HG03469 (cell line): ENCODE measurements around the gene SYNRG.
"Not testable (repeated sequence)": the region's sequence is repeated elsewhere in the genome, so short reads cannot be mapped to it uniquely, and the experiment has no call there.

Source experiments
- ATAC-seq: cut with Tn5 transposase; IDR thresholded peaks from one replicate; pipeline ENCODE4 v1.9.1; 2021; ENCODE audit warnings: mild to moderate bottlenecking, moderate library complexity, moderate number of reproducible peaks; ENCODE audit not compliant: unreplicated experiment

The SYNRG gene

DNA sequence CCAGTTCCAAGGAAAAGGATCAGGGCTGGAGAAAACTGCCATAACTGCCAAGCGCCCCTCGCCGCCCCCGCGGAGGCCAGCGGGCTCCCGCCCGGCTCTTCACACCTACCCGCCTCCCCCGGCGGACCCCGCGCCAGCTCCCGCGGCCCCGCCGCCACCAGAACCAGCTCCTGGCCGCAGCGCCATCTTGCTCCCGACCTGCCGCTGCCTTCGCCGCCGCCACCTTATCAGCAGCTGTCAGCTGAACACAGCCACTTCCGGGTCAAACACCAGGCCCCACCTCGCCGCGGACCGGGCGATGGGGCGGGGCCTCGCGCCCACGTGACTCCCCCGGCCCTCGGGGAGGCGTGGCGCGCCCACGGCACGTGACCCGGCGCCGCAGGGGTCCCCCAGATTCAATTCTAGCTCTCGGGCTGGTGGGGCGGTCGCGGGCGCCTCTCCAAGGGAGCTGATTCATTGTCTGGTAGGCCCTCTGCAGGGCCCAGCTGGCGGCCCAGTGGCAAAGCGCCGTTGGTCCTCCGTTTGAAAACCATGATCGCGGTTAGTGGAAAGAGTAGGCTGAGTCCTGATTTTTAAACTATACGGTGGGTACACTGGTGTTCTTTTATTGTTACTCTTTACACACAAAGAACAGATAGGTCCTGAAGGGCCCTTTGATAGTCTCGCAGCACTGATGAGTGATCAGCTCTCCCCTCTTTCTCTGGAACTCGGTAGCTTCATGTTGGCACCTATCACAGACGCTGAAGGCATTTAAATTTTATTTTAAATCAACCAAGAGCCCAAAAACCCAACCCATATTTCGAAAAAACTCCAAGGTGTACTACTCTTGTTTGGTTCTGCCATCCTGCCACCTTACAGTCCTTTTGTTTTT, at the start of gene SYNRG:
TSS of gene SYNRG (minus strand) at position 249 of the 871 bp plus-strand sequence. CDS start at position 186, 63 bp downstream.
- ATAC-seq, result peak; percentile 74

DNA sequence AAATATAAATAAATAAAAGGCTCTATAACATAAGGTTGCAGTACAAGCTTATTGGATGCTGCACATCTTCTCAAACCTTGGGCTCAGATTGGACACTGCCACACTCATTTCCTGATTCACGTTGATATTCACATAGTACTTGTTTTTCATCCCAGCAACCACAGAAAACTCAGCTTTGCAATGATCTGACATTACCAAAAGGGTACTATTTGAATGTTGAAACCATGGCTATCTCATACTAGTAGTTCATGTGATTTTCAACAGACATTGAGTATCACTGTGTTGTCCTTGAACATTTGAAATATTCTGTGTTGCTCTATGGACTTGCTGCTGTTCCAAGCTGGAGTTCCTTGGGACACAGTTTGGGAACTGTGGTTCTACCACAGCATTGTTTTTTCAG, 48.0 kb upstream of the SYNRG start:
- no peak for ATAC-seq

DNA sequence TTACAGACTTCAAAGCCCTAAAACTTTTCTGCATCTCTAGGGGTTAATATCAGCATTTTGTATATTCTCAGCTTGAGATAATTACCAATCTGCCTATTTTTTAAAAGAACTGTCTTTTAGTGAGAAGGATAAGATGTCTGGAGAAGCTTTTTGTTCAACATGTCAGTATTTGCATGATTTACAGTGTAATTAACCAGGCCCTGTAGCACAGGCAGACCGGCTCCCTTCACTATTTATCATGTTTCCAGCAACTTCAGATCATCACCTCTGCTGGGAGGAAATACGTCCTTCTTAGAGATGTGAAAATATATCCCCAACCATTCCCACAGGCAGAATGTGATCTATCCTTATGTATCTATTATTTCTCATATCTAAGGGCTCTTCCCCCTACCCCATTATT, 42.6 kb upstream of the SYNRG start:
- ATAC-seq, result no peak

GRCh38 chr17:37650419-37651003, 41.3 kb upstream of the SYNRG start:
- ATAC-seq, result no peak

DNA sequence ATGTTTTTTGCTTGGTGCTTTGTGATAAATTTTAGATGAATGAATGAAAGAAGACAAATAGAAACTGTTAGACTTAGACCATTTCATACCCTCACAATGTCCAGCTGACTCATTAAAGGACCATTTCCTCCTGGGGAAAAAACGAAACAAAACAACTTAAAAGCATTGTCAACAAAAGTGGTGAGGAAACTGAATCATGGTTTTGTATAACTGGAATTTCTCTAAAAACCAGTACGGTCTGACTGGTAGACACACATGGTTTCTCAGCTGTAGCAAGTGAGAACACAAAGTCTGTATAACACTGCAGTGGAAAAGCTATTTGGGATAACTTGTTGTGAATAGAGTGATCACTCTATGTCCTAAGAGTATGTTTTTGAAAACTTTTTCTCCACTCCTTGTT, 39.3 kb upstream of the SYNRG start:
- ATAC-seq, result no peak

GRCh38 chr17:37647856-37648255, 38.6 kb upstream of the SYNRG start:
- no peak for ATAC-seq

GRCh38 chr17:37643869-37644268, 34.7 kb upstream of the SYNRG start:
- no peak for ATAC-seq

DNA sequence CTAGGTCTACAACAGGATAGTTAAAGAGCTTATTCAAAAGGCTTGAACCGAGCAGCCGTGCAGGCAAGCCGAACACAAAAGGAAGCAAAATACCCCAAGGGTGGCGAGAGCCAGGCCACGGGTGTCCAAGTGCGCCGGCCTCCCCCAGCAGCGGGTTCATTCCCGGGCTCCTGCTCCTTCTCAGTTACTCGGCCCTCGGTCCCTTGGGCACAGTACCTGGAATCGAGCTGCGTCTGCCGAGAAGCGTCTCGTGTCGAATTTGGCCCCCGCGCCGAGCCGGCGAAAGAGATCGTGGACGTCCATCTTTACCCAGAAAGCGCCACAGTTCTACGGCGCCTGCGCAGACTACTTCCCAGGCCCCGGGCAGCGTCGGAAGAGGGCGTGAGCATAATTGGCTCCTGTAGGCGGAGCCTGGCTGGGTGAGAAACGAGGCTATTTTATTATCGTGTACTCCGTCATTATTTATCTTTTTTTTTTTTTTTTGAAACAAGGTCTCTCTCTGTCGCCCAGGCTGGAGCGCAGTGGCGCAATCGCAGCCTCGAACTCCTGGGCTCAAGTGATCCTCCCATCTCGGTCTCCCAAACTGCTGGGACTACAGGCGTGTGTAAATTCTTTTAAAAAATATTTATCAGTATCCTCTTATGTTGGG, 34.0 kb upstream of the SYNRG start, which contains the start of gene DDX52:
TSS of gene DDX52 (minus strand) at position 329 of the 649 bp plus-strand sequence. CDS start at position 303, 26 bp downstream.
- ATAC-seq, result no peak

- no peak for ATAC-seq
Observed at GRCh38 chr17:37642681-37643080, 33.5 kb upstream of the SYNRG start.

DNA sequence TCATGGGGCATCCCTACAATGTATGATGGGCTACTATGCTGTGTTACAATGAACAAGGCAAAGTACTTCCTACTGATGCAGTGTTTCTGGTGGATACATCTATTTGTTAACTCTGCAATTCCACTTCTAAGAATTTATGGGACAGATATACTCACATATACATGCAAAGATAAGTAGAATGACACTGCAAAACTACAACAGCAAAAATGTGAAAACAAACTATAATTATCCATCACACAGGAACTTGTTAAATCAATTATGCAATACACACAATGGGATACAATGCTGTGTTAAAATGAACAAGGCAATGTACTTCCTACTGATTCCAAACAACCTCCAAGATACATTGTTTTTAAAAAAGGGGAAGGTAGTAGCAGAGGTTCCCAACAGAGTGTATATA, 30.8 kb upstream of the SYNRG start:
- no peak for ATAC-seq

DNA sequence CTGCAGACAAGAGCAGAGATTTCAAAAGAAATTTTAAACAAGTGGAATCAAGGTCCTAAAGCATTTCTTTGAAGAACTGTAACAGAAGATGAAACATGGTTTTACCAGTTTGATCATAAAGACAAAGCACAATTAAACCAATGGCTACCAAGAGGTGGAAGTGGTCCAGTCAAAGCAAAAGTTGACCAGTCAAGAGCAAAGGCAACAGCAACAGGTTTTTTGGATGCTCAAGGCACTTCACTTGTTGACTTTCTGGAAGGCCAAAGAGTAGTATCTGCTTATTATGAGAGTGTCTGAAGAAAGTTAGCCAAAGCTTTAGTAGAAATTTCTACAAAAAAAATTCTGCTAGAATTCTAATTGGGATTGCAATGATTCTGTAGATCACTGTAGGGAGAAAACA, 28.7 kb upstream of the SYNRG start:
- ATAC-seq, result no peak

- ATAC-seq, result not testable (repeated sequence)
Observed at GRCh38 chr17:37616430-37616829, 7.2 kb upstream of the SYNRG start.

- ATAC-seq, result no peak
Observed at GRCh38 chr17:37614823-37615222, 5.6 kb upstream of the SYNRG start.

DNA sequence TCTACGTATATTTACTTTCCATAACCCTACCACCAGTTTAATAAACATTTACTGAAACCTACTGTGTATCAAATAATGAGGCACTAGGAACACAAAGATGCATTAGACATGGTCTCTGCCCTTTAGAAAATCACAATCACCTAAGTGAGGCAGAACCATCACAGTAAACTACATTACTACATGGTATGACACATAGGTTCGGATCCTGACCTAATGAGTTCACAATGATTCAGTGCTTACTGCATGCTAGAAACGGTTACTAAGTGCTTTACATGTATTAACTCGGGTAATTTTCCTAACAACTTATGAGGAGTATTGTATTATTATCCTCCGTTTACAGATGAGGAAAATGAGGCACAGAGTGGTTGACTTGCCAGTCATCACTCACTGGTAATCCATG, 5.2 kb upstream of the SYNRG start:
- no peak for ATAC-seq

DNA sequence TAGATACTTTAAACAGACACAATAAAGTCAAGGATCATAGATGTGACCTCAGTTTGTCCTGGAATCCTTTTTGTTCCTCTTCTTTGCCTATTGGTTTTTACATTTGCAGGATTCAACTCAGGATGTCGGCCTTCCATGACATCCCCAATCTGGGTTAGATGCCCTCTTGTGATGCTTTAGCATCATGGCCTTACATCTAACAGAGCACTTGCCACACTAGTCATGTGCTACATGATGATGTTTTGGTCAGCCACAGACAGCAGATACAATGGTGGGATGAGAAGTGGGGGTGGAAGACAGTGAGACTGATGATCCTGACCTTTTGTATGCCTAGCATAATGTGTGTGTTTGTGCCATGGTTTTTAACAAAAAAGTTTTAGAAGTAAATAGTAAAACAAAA, 1.8 kb upstream of the SYNRG start:
- ATAC-seq, result no peak

DNA sequence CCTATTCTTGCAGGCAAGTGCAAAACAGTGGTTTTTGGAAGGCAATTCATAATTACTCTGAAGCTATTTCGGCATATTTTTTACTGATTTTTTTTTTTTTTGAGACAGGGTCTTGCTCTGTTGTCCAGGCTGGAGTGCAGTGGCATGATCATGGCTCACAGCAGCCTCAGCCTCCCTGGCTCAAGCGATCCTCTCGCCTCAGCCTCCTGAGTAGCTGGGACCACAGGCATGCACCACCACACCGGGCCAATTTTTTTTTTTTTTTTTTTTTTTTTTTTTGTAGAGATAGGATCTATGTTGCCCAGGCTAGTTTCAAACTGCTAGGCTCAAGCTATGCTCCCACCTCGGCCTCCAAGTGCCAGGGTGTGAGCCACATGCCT, 813 bp upstream of the SYNRG start:
- ATAC-seq, result not testable (repeated sequence)

- no peak for ATAC-seq
Observed at GRCh38 chr17:37608351-37609169, 658 bp downstream of the SYNRG start.

- no peak for ATAC-seq
Observed at GRCh38 chr17:37607637-37608331, 1.4 kb downstream of the SYNRG start.

GRCh38 chr17:37605813-37606505, 3.3 kb downstream of the SYNRG start:
- no peak for ATAC-seq

DNA sequence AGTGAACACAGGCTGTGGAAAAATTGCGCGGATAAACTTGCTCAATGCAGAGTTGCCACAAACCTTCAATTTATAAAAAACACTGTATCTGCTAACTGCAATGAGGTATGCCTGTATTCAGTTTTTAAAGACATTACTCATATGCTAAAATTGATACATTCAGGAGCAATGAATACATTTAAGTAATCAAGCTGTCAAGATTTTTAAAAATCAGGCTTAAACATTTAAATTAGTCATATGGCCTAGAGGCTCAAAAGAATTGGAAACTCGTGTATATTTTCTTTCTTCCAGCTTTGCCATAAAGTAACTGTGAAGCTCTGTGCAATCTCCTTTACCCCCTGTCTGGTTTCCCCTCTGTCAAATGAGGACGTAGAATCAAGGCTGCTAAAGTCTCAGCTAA, 4.1 kb downstream of the SYNRG start:
- ATAC-seq, result no peak
